Effector CD8-positive, alpha-beta T cell (primary cell): ENCODE measurements around the gene SPTLC2.

Experiments
- DNase-seq: peaks from one replicate; lab custom pipeline; 2025; lab: John Stamatoyannopoulos, UW

SPTLC2 gene

DNA sequence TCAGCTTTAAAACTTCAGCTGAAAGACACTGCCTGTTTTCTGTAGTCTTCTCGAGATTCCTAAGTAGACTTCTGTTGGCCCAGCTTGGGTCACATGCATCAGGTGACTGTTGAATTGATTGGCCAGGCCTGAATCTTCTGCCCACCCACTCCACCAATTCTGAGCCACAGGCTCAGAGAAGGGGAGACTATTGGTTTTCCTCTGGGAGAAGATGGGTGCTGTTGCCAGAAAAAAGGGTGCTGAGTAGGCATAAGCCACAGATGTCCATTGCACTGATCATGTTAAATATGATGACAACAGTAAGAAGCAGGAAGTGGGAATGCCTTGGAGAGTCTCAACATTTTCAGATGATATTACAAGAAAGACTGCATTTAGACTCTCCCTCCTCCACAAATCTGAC, 6.8 kb upstream of the SPTLC2 start:
- DNase-seq: no peak

DNA sequence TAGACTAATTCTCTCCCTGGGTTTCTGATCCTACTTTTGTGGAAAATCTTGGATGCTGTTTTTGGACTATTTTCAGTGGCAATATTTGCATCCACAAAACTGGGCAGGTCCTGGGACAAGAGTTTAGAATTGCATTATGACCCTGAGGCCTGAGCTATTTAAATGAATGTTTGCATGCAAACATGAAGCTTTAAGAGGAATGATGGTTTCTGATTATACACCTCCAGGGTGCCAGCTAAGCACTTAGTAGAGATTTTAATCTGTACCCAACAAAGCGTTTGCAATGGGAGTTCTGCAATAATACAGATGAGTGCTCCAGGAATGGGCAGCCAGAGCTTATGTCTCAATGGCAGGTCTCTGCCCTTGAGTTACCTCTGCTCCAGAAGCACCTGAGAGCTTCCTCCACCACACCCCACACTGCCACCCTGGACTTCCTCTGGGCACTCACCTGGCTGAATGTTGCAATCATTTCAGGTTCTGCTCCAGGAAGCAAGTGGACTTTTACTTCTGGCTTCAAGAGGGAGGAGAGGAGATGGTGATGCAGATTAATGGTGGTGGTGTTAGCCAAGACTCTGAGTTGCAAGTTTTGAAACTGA, 6.0 kb upstream of the SPTLC2 start:
- DNase-seq: no peak

DNA sequence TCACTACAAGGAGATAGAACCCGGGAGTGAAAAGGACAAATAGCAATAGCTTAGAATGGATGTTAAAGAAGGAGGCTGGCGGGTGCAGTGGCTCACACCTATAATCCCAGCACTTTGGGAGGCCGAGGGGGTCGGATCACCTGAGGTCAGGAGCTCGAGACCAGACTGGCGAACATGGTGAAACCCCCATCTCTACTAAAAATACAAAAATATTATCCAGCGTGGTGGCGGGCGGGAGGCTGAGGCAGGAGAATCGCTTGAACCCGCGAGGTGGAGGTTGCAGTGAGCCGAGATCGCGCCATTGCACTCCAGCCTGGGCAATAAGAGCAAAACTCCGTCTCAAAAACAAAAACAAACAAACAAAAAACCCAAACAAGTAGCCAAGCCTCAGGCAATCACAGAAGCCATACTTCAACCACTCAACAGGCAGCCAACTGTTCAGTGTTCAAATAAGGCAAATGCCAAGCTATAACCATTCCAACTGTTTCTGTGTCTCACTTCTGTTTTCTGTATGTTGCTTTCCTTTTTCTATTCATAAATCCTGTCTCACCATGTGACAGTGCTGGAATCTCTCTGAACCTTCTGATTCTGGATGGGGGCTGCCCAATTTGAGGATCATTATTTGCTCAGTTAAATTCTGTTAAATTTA, 3.9 kb upstream of the SPTLC2 start:
- no peak for DNase-seq

DNA sequence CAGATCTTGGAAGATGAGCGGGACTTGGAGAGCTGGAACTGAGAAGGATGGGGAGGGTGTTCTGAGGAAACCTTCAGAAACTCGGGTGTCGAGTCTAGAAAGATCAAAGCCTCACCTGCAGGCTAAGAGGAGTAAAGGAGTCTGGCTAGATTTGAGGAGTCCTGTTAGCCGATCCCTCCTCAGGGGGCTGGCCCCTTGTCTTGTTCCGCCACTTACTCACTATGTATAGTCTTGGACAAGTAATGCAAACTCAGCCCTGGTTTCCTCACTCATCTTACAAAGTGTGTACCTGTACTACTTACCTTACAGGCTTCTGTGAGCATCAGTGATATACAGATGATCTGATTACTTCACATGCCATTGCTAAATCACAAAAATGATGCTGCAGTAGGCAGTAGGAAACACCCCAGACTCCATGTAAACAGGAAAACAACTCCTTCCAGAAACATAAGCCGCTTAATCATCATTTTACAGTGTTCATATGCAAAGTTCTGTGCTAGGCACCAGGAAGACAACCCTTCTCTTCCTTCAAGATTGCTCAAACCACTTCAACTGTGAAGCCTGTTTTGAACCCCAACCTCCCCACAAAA, 2.0 kb upstream of the SPTLC2 start:
- no peak for DNase-seq

DNA sequence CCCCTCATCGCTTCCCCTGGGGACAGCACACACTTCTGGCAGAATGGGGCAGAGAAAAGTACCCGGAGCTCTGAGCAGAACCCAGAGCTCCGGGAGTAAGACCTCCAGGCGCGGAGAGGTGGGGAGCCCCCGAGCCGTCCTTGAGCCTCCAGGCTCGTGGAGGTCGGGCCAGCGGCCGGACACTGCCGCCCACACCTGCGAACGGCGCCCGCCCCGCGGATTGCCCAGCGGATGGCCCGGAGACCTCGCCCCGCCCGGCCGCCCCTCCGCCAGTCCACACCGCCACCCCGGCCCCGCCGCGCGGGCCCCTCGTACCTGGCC, 344 bp downstream of the SPTLC2 start:
- DNase-seq: no peak

- no peak for DNase-seq
Measured at GRCh38 chr14:77615361-77616132, 890 bp downstream of the SPTLC2 start.

GRCh38 chr14:77613201-77613600, 3.2 kb downstream of the SPTLC2 start:
- DNase-seq: no peak

DNA sequence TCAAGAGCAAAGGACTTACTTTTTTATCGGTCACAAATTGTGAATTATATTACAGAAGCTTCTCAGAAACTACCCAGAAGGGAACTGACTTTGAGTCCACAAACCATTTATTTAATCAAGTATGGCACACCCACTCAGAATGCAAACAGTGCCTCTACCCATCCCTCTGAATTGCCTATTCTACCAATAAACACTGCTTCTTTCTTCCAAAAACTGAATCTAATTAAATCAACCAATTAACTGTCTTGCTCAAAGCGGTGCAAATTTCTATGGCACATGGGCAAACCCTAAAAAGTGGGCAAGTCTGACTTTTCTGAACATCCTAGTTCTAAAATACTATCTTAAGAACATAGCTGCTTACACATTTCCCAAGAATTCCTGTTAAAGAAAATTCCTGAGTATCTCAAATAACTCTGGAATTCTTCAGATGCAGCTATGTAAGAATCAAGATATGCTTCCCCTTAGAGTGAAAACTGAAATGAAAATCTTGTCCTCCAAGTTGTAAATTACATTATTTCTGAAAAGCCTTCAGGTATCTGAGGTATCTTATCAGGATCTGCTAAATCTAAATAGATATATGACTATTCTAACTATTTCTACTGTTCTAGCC, 4.3 kb downstream of the SPTLC2 start:
- DNase-seq: no peak

GRCh38 chr14:77610553-77610952, 5.9 kb downstream of the SPTLC2 start:
- DNase-seq: no peak

GRCh38 chr14:77609922-77610321, 6.5 kb downstream of the SPTLC2 start:
- no peak for DNase-seq

DNA sequence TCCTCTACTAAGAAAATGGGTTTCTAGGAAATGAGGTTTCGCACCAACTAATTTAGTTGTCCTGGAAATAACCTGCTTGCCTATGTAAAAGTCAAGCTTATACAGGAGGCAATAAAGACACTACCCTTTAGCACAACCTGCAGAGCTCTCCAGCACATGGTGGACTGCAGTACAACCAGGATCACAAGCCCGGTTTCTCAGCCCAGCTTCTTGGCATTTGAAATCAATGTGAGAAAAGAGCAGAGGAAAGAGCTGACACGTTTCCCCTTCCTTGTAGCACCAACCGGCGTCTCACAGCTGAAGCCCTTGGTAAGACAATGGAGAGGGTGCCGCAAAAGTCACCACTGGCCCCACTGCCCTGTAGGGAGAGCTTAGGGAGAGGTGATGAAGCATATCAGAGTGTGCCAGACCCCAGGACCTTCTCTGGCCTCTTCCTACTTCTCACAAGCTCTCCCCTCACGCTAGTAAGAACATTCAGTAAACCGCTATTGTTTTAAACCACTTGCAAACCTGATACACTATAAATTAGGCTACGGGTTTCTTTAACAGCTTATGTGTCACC, 8.6 kb downstream of the SPTLC2 start:
- no peak for DNase-seq

- no peak for DNase-seq
Measured at GRCh38 chr14:77605392-77605972, 11.0 kb downstream of the SPTLC2 start.

GRCh38 chr14:77603654-77604255, 12.7 kb downstream of the SPTLC2 start:
- no peak for DNase-seq

- no peak for DNase-seq
Measured at GRCh38 chr14:77603031-77603430, 13.4 kb downstream of the SPTLC2 start.

DNA sequence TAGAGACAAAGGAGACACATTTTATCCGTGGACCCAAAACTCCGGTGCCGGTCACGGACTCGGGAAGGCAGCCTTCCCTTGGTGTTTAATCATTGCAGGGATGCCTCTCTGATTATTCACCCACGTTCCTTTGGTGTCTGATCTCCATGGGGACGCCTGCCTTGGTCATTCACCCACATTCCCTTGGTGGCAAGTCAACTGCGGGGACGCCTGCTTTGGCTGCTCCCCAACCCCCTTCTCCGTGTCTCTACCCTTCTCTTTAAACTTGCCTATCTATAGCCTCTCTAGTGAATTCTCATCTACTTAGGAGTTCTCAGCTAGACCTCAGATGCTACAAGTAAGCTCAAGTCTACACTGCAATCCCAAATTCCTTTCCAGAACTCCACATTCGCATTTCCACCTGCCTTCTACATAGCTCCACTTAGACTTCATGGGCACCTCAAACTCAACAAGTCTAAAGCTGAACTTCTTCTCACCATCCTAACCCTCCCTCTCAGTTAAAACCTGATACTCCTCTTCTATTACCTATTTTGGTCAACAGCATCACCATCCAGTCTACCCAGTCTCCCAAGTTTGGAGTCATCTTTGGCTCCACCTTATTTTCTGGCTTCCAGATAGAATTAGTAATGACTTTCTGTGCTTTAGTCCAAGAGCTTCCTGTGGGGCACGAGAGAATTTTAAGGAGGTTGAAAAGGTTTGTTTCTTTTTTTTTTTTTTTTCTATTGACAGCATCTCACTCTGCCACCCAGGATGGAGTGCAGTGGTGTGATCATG, 14.4 kb downstream of the SPTLC2 start:
- DNase-seq: no peak

- DNase-seq: no peak
Measured at GRCh38 chr14:77599889-77600288, 16.5 kb downstream of the SPTLC2 start.

GRCh38 chr14:77598366-77599070, 17.9 kb downstream of the SPTLC2 start:
- DNase-seq: no peak

- DNase-seq: no peak
Measured at GRCh38 chr14:77593501-77593961, 22.9 kb downstream of the SPTLC2 start.

- no peak for DNase-seq
Measured at GRCh38 chr14:77590845-77591485, 25.5 kb downstream of the SPTLC2 start.
